Keratinocyte (primary cell): ENCODE measurements around the gene APOC1. TPM values are rescaled to one million over a fixed set of nuclear protein-coding genes. Genes with fewer than 3 reads are reported as not detected.
"Not testable (repeated sequence)": the region's sequence is repeated elsewhere in the genome, so short reads cannot be mapped to it uniquely, and the experiment has no call there.

Experiments
- DNase-seq: peaks from one replicate; pipeline ENCODE4 v3.0.0-alpha.2; 2011; ENCODE audit warnings: low read depth, missing footprints, low spot score
- FAIRE-seq: peaks from 2 replicates; lab custom pipeline; 2011; peaks lifted over from hg19 to GRCh38; lab: Jason Lieb, UNC
- H2AFZ ChIP-seq: 2 replicates; pipeline ENCODE4 v1.6.0; 2012; ENCODE audit warnings: low read length, control low read depth, inconsistent platforms; ENCODE audit not compliant: control insufficient read depth
- H3K27ac ChIP-seq: 2 replicates; pipeline ENCODE4 v1.5.1; 2011; ENCODE audit warnings: low read length; ENCODE audit not compliant: control insufficient read depth, insufficient read depth
- H3K27me3 ChIP-seq: 3 replicates; pipeline ENCODE4 v1.6.0; 2011; ENCODE audit warnings: low read length; ENCODE audit not compliant: control insufficient read depth, insufficient read depth; ENCODE audit errors: extremely low read depth
- H3K36me3 ChIP-seq, 2 experiments: 2 replicates in 1 of 2; 3 replicates in 1 of 2; pipeline ENCODE4 v1.5.1; 2011; ENCODE audit warnings: low read length in 2 of 2, mild to moderate bottlenecking in 1 of 2; ENCODE audit not compliant: control insufficient read depth in 2 of 2, insufficient read depth in 2 of 2; ENCODE audit errors: extremely low read depth in 1 of 2
- H3K4me1 ChIP-seq: 3 replicates; pipeline ENCODE4 v1.5.1; 2011; ENCODE audit warnings: low read length; ENCODE audit not compliant: control insufficient read depth, insufficient read depth; ENCODE audit errors: extremely low read depth
- H3K4me2 ChIP-seq: 3 replicates; pipeline ENCODE4 v1.6.0; 2011; ENCODE audit warnings: low read depth, low read length; ENCODE audit not compliant: control insufficient read depth, insufficient read depth; ENCODE audit errors: extremely low read depth
- H3K4me3 ChIP-seq, 3 experiments: fragments of 200-600 bp in 1 of 3; sonication (generic) in 1 of 3; 2 replicates in 2 of 3; 3 replicates in 1 of 3; pipeline ENCODE4 v1.5.1; 2011 to 2016; ENCODE audit warnings: low read length in 3 of 3, mild to moderate bottlenecking in 3 of 3, control low read depth in 2 of 3, inconsistent platforms in 1 of 3, low read depth in 1 of 3, mixed read lengths in 1 of 3, mixed run types in 1 of 3, moderate library complexity in 1 of 3; ENCODE audit not compliant: control insufficient read depth in 2 of 3, insufficient read depth in 2 of 3; ENCODE audit errors: extremely low read depth in 1 of 3
- H3K79me2 ChIP-seq: 2 replicates; pipeline ENCODE4 v1.6.0; 2012; ENCODE audit warnings: low read length; ENCODE audit not compliant: control insufficient read depth, insufficient read depth
- H3K9ac ChIP-seq: 3 replicates; pipeline ENCODE4 v1.6.0; 2011; ENCODE audit warnings: low read length; ENCODE audit not compliant: control insufficient read depth, insufficient read depth; ENCODE audit errors: extremely low read depth
- H3K9me1 ChIP-seq: 3 replicates; pipeline ENCODE4 v1.6.0; 2011; ENCODE audit warnings: low read length; ENCODE audit not compliant: control insufficient read depth, insufficient read depth; ENCODE audit errors: extremely low read depth
- H3K9me3 ChIP-seq: 2 replicates; pipeline ENCODE4 v1.5.1; 2012; ENCODE audit warnings: low read depth, low read length; ENCODE audit not compliant: control insufficient read depth
- H4K20me1 ChIP-seq: 3 replicates; pipeline ENCODE4 v1.6.0; 2011; ENCODE audit warnings: low read length; ENCODE audit not compliant: control insufficient read depth, insufficient read depth; ENCODE audit errors: extremely low read depth
- EZH2 ChIP-seq: IDR thresholded peaks from one replicate; pipeline ENCODE4 v1.6.1; 2012; ENCODE audit warnings: inconsistent platforms, mild to moderate bottlenecking, low read length, moderate library complexity
- dilution Hi-C: fragments of 300-500 bp; cut with MboI; formaldehyde crosslinking; loops from one replicate; pipeline ENCODE4 v1.7.0; 2020; ENCODE audit warnings: low sequenced_read_pairs; ENCODE audit not compliant: extremely low pct_ligation_motif_present
- polyA plus RNA-seq, 5 experiments: library from polyadenylated mRNA; depleted of rRNA in 3 of 5; stranded (reverse) in 3 of 5; stranded (forward) in 1 of 5; unstranded in 1 of 5; fragments of >200 nt; gene quantifications; 1 replicate in 1 of 5; 2 replicates in 3 of 5; 3 replicates in 1 of 5; pipeline versions ENCODE4 v1.2.1 to v1.2.3, GENCODE V29; 2011 to 2012; ENCODE audit warnings: missing spikeins in 2 of 5, low read depth in 1 of 5, low replicate concordance in 1 of 5
- TF ChIP-seq, protein P1 (sequence below), 3 experiments: IDR thresholded peaks in 1 of 3; conservative IDR thresholded peaks in 1 of 3; optimal IDR thresholded peaks in 1 of 3; 2 replicates in 2 of 3; 3 replicates in 1 of 3; pipeline versions ENCODE3 to v1.5.1; 2011; ENCODE audit warnings: low read length in 3 of 3, mild to moderate bottlenecking in 3 of 3, moderate library complexity in 2 of 3, control low read depth in 1 of 3, inconsistent platforms in 1 of 3; ENCODE audit not compliant: insufficient read depth in 2 of 3; ENCODE audit errors: extremely low read depth in 1 of 3

The APOC1 gene
- polyA plus RNA-seq, 1 donor (not counting 4 experiments of a cell fraction or from before 2014, with no cell fraction given): 0.79 TPM

DNA sequence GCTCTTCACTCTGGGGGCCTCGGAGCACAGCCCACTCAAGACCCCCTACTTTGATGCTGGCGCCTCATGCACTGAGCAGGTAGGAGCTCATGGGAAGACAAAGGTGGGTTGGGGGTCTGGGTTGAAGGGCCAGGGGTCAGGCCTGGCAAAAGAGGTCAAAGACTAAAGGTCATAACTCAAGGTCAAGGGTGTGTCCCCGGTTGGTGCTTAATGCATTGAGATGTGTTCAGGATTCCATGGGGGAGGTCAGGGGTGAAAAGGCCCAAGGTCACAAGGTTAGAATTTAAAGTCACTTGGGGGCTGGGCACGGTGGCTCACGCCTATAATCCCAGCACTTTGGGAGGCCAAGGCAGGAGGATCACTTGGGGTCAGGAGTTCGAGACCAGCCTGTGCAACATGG, 28.3 kb upstream of the APOC1 start:
- Histone ChIP-seq H3K4me3 (no peak overlapping the region), H3K9ac (no peak overlapping the region), H3K79me2 (peaks cover under 1% of the 10 kb centered on the region), H3K36me3 (peaks cover 8 to 12% of the 10 kb centered on the region in 2 experiments), H3K27ac (no peak overlapping the region), H3K27me3 (no peaks in the 10 kb centered on the region), H3K9me3 (no peaks in the 10 kb centered on the region), H3K9me1 (no peaks in the 10 kb centered on the region), H3K4me2 (no peak overlapping the region), H2AFZ (no peak overlapping the region), H4K20me1 (no peaks in the 10 kb centered on the region), H3K4me1 (peaks cover 7% of the 10 kb centered on the region)
- dilution Hi-C loops: no loop called here
- DNase-seq (no peak), FAIRE-seq (no peak)
- no peak for TF ChIP-seq EZH2
- TF ChIP-seq, protein P1, sequence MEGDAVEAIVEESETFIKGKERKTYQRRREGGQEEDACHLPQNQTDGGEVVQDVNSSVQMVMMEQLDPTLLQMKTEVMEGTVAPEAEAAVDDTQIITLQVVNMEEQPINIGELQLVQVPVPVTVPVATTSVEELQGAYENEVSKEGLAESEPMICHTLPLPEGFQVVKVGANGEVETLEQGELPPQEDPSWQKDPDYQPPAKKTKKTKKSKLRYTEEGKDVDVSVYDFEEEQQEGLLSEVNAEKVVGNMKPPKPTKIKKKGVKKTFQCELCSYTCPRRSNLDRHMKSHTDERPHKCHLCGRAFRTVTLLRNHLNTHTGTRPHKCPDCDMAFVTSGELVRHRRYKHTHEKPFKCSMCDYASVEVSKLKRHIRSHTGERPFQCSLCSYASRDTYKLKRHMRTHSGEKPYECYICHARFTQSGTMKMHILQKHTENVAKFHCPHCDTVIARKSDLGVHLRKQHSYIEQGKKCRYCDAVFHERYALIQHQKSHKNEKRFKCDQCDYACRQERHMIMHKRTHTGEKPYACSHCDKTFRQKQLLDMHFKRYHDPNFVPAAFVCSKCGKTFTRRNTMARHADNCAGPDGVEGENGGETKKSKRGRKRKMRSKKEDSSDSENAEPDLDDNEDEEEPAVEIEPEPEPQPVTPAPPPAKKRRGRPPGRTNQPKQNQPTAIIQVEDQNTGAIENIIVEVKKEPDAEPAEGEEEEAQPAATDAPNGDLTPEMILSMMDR (optimal IDR thresholded peaks at IDR 0.05 in 1 of 3, IDR thresholded peaks at IDR 0.05 in 1 of 3, conservative IDR thresholded peaks at IDR 0.05 in 1 of 3; ENCODE audit: extremely low read depth in 1 of 3, insufficient read depth in 2 of 3, low read length in 3 of 3): no peak

DNA sequence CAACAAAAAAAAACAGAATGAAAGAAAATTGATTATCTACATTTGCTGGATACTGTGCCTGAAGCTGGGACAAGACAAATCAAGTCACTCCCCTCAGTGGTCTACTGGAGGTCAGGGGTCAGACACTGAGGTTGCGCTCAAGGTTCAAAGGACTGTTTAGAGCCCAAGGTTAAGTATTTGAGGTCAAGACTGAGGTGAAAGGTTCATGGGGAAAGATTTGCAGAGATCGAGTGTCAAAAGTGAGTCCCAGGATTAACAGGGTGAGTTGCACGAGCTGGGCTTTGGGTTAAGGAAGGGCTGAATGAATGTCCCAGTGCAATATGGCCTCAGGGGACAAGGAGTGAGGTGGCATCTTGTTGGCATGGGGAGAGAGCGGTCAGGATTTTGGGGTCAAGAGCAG, 26.8 kb upstream of the APOC1 start:
- no peak overlapping the region for H3K27ac ChIP-seq
- H3K4me3 ChIP-seq: no peak overlapping the region
- H3K9me3 ChIP-seq: no peaks in the 10 kb centered on the region
- TF ChIP-seq, protein P1 (optimal IDR thresholded peaks at IDR 0.05 in 1 of 3, IDR thresholded peaks at IDR 0.05 in 1 of 3, conservative IDR thresholded peaks at IDR 0.05 in 1 of 3; ENCODE audit: extremely low read depth in 1 of 3, insufficient read depth in 2 of 3, low read length in 3 of 3): no peak
- no peak for TF ChIP-seq EZH2
- no peak overlapping the region for H2AFZ ChIP-seq
- peaks cover 10 to 12% of the 10 kb centered on the region in 2 experiments for H3K36me3 ChIP-seq
- H3K4me1 ChIP-seq: peaks cover 13% of the 10 kb centered on the region
- no peak for FAIRE-seq
- H3K9me1 ChIP-seq: no peaks in the 10 kb centered on the region
- DNase-seq: no peak
- H4K20me1 ChIP-seq: peaks cover 4% of the 10 kb centered on the region
- no peak overlapping the region for H3K4me2 ChIP-seq
- dilution Hi-C loops: no loop called here
- H3K27me3 ChIP-seq: no peaks in the 10 kb centered on the region
- H3K9ac ChIP-seq: no peak overlapping the region
- H3K79me2 ChIP-seq: peaks cover 16% of the 10 kb centered on the region

DNA sequence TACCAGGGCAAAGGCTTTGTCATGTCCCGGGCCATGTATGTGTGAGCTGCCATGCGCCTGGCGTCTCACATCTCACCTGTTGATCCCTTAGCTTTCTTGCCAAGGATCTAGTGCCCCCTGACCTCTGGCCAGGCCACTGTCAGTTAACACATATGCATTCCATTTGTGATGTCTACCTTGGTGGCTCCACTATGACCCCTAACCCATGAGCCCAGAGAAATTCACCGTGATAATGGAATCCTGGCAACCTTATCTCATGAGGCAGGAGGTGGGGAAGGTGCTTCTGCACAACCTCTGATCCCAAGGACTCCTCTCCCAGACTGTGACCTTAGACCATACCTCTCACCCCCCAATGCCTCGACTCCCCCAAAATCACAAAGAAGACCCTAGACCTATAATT, 26.1 kb upstream of the APOC1 start:
- H3K4me3 ChIP-seq, H2AFZ ChIP-seq, H3K9ac ChIP-seq, DNase-seq, H4K20me1 ChIP-seq, H3K4me2 ChIP-seq, H3K9me3 ChIP-seq, dilution Hi-C loops, FAIRE-seq, H3K9me1 ChIP-seq, H3K27me3 ChIP-seq, H3K27ac ChIP-seq: not testable (repeated sequence)
- peaks cover 17% of the 10 kb centered on the region for H3K4me1 ChIP-seq
- H3K36me3 ChIP-seq: peaks cover 14 to 16% of the 10 kb centered on the region in 2 experiments
- H3K79me2 ChIP-seq: peaks cover 23% of the 10 kb centered on the region
